Heart right ventricle (tissue), 16 donors: ENCODE measurements around the gene POP7. TPM values are rescaled to one million over a fixed set of nuclear protein-coding genes. Genes with fewer than 3 reads are reported as not detected.

Experiments used
- ATAC-seq, 8 donors: fragments of 200-7000 bp; cut with Tn5 transposase; one replicate each; pipeline ENCODE4 v1.9.1; 2020; ENCODE audit warnings: mild to moderate bottlenecking in 8 of 8, moderate library complexity in 8 of 8, moderate number of reproducible peaks in 1 of 8
- DNase-seq, 2 donors: peaks; one replicate each; pipeline ENCODE4 v3.0.0-alpha.2; 2020
- H3K27ac ChIP-seq, 10 donors: fragments of 200-600 bp; sonication (generic) in 2 of 10; one replicate each; pipeline versions ENCODE4 v1.5.0 to v1.8.0; 2020 to 2022; ENCODE audit warnings: mild to moderate bottlenecking in 3 of 10
- H3K27me3 ChIP-seq, 7 donors: fragments of 200-600 bp; one replicate each; pipeline ENCODE4 v1.8.0; 2021 to 2022; ENCODE audit warnings: mild to moderate bottlenecking in 2 of 7
- H3K36me3 ChIP-seq, 9 donors: fragments of 200-600 bp; sonication (generic) in 1 of 9; one replicate each; pipeline versions ENCODE4 v1.5.0 to v1.8.0; 2020 to 2022; ENCODE audit warnings: mild to moderate bottlenecking in 2 of 9
- H3K4me1 ChIP-seq, 9 donors: fragments of 200-600 bp; sonication (generic) in 1 of 9; one replicate each; pipeline versions ENCODE4 v1.5.0 to v1.8.0; 2020 to 2022; ENCODE audit warnings: mild to moderate bottlenecking in 4 of 9
- H3K4me3 ChIP-seq, 10 donors: fragments of 200-600 bp; sonication (generic) in 2 of 10; one replicate each; pipeline versions ENCODE4 v1.5.0 to v1.8.0; 2020 to 2022; ENCODE audit warnings: mild to moderate bottlenecking in 7 of 10, moderate library complexity in 2 of 10
- H3K9me3 ChIP-seq, 11 donors: fragments of 200-600 bp in 10 of 11; sonication (generic) in 2 of 11; one replicate each; pipeline versions ENCODE4 v1.5.0 to v1.8.0; 2013 to 2022; ENCODE audit warnings: mild to moderate bottlenecking in 2 of 11, control low read depth in 1 of 11, moderate library complexity in 1 of 11
- WGBS, 2 donors: extraction: QIAGEN DNeasy Blood & Tissue Kit; methylation state at CpG; one replicate each; pipeline ENCODE4 v1.1.7; 2013; ENCODE audit warnings: inconsistent platforms in 1 of 2; 5-methylcytosine and 5-hydroxymethylcytosine counted together
- intact Hi-C, 10 donors: fragments of 100-400 bp; cut with DNase I; formaldehyde crosslinking; loops; one replicate each; pipeline versions ENCODE4 v1.11.1 to v1.14.2; 2022
- polyA plus RNA-seq, 2 donors: library from polyadenylated mRNA; stranded (reverse); fragments of 200-250 nt; gene quantifications; one replicate each; pipeline ENCODE4 v1.2.3, GENCODE V29; 2013
- total RNA-seq, 10 donors: library from RNA; stranded (reverse); fragmentation: NEBNext Ultra II Directional in 3 of 10; extraction: Animal tissue kit (Norgen Biotek cat#: 25700) in 3 of 10; gene quantifications; one replicate each; pipeline versions ENCODE4 v1.2.1 to v1.2.4, GENCODE V29; 2021 to 2023
- TF ChIP-seq, protein P1 (sequence below), 9 donors: fragments of 200-600 bp; sonication (generic) in 2 of 9; IDR thresholded peaks; one replicate each; pipeline versions ENCODE4 v1.5.0 to v1.8.0; 2021 to 2022; ENCODE audit warnings: antibody characterized with exemption in 9 of 9, mild to moderate bottlenecking in 5 of 9, moderate library complexity in 1 of 9
- donor health status: Arrhythmogenic right ventricular cardiomyopathy.
- donor health status: ischemic (EF 13 %, LVEDD 7.1; RV severe dilation, severe dysfunction).
- donor health status: healthy with polysubstance abuse.
- donor health status: DM: no; HTN: yes; CAD: no.
- donor health status: DM: no; HTN: no; CAD: no.
- donor health status: ischemic (EF 25% LVEDD 6.9; RV normal size, moderate dysfunction).
- donor health status: ischemic (EF 25% LVEDD 5.7; RV mildly dilated, moderate dysfunction).
- donor health status: healthy.
- donor health status: DM: yes; HTN: yes; CAD: no.
- donor health status: Ischemic cardiomyopathy.
- donor health status: ischemic (EF 35%, LVEDD 5.7; RV mildly dilated, moderate dysfunction).
- donor health status: nonischemic (EF 11% LVEDD 7.7; RV severe dilation, severe dysfunction).
- donor health status: DM: yes; HTN: yes; CAD: no.
- donor health status: PGD.
- donor health status: ischemic (EF 29% LVEDD 5.4; RV normal size, mild dysfunction).
- donor health status: nonischemic (EF 23%, LVEDD 6.1; RV moderate dilation, normal function).

Gene POP7
- total and polyA plus RNA-seq, 12 donors, result 23.2 to 71.5 (median 25.7) TPM

DNA sequence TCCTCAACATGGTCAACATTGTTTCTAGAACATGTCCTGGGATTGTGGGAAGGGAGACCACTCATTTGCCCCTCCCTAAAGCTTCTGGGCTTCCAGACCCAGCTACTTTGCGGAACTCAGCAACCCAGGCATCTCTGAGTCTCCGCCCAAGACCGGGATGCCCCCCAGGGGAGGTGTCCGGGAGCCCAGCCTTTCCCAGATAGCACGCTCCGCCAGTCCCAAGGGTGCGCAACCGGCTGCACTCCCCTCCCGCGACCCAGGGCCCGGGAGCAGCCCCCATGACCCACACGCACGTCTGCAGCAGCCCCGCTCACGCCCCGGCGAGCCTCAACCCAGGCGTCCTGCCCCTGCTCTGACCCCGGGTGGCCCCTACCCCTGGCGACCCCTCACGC lies 14.4 kb downstream of the POP7 start, which contains the start of gene EPO:
EPO (plus strand) TSS at position 190 of the 392 bp plus-strand sequence. CDS start 513 bp downstream, outside the sequence.
- WGBS, 2 donors, result 2 to 4% methylated on average over 21 of the region's 21 CpGs
- H3K4me1 ChIP-seq, result peaks cover 0 to 15% (median 0%) of the 10 kb centered on the region in 9 donors

DNA sequence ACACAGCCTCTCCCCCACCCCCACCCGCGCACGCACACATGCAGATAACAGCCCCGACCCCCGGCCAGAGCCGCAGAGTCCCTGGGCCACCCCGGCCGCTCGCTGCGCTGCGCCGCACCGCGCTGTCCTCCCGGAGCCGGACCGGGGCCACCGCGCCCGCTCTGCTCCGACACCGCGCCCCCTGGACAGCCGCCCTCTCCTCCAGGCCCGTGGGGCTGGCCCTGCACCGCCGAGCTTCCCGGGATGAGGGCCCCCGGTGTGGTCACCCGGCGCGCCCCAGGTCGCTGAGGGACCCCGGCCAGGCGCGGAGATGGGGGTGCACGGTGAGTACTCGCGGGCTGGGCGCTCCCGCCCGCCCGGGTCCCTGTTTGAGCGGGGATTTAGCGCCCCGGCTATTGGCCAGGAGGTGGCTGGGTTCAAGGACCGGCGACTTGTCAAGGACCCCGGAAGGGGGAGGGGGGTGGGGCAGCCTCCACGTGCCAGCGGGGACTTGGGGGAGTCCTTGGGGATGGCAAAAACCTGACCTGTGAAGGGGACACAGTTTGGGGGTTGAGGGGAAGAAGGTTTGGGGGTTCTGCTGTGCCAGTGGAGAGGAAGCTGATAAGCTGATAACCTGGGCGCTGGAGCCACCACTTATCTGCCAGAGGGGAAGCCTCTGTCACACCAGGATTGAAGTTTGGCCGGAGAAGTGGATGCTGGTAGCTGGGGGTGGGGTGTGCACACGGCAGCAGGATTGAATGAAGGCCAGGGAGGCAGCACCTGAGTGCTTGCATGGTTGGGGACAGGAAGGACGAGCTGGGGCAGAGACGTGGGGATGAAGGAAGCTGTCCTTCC lies 15.0 kb downstream of the POP7 start:
- Histone ChIP-seq H3K9me3 (no peaks in the 10 kb centered on the region), H3K4me1 (peaks cover 0 to 17% (median 0%) of the 10 kb centered on the region in 9 donors), H3K4me3 (peak overlapping the region in 4 of 10 donors; percentile 2 to 26 (median 13)), H3K27ac (no peak overlapping the region), H3K27me3 (peaks cover 4 to 71% (median 53%) of the 10 kb centered on the region in 7 donors), H3K36me3 (no peaks in the 10 kb centered on the region)
- TF ChIP-seq, protein P1, sequence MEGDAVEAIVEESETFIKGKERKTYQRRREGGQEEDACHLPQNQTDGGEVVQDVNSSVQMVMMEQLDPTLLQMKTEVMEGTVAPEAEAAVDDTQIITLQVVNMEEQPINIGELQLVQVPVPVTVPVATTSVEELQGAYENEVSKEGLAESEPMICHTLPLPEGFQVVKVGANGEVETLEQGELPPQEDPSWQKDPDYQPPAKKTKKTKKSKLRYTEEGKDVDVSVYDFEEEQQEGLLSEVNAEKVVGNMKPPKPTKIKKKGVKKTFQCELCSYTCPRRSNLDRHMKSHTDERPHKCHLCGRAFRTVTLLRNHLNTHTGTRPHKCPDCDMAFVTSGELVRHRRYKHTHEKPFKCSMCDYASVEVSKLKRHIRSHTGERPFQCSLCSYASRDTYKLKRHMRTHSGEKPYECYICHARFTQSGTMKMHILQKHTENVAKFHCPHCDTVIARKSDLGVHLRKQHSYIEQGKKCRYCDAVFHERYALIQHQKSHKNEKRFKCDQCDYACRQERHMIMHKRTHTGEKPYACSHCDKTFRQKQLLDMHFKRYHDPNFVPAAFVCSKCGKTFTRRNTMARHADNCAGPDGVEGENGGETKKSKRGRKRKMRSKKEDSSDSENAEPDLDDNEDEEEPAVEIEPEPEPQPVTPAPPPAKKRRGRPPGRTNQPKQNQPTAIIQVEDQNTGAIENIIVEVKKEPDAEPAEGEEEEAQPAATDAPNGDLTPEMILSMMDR (IDR thresholded peaks at IDR 0.05), result no peak
- DNase-seq (no peak), ATAC-seq (peak in 1 of 8 donors; percentile 25)
- intact Hi-C loops, result loop anchor here in 2 of 10 donors (10.0 kb wide), 1 partner anchor 256 kb away; the partner anchor contains the start of gene SPACDR (in 2 of the 2)
- WGBS, 2 donors, result 4% methylated on average over 56 of the region's 56 CpGs

More for the DNA sequence above, 14.4 kb downstream of the POP7 start, which contains the start of gene EPO:
- no peaks in the 10 kb centered on the region for H3K9me3 ChIP-seq
- H3K27ac ChIP-seq, result no peak within 1 kb of the TSS
- DNase-seq (no peak), ATAC-seq (peak in 1 of 8 donors; percentile 25)
- peak within 1 kb of the TSS in 4 of 10 donors; percentile 2 to 26 (median 13) for H3K4me3 ChIP-seq
- no peaks in the 10 kb centered on the region for H3K36me3 ChIP-seq
- TF ChIP-seq, protein P1 (IDR thresholded peaks at IDR 0.05), result no peak
- H3K27me3 ChIP-seq, result peaks cover 4 to 65% (median 53%) of the 10 kb centered on the region in 7 donors
- intact Hi-C loops, result loop anchor here in 2 of 10 donors (10.0 kb wide), 1 partner anchor 255 kb away; the partner anchor contains the start of gene SPACDR (in 2 of the 2)

DNA sequence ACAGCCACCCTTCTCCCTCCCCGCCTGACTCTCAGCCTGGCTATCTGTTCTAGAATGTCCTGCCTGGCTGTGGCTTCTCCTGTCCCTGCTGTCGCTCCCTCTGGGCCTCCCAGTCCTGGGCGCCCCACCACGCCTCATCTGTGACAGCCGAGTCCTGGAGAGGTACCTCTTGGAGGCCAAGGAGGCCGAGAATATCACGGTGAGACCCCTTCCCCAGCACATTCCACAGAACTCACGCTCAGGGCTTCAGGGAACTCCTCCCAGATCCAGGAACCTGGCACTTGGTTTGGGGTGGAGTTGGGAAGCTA lies 15.5 kb downstream of the POP7 start:
- Histone ChIP-seq H3K4me1 (peaks cover 0 to 17% (median 0%) of the 10 kb centered on the region in 9 donors), H3K36me3 (no peaks in the 10 kb centered on the region), H3K4me3 (no peak overlapping the region), H3K27ac (no peak overlapping the region), H3K27me3 (peaks cover 4 to 77% (median 57%) of the 10 kb centered on the region in 7 donors), H3K9me3 (no peaks in the 10 kb centered on the region)
- intact Hi-C loops, result loop anchor here in 2 of 10 donors (10.0 kb wide), 1 partner anchor 257 kb away; the partner anchor contains the start of gene SPACDR (in 2 of the 2)
- TF ChIP-seq, protein P1 (IDR thresholded peaks at IDR 0.05), result no peak
- DNase-seq (no peak), ATAC-seq (no peak)
- 67 to 68% methylated on average over 8 of the region's 8 CpGs for WGBS, 2 donors

DNA sequence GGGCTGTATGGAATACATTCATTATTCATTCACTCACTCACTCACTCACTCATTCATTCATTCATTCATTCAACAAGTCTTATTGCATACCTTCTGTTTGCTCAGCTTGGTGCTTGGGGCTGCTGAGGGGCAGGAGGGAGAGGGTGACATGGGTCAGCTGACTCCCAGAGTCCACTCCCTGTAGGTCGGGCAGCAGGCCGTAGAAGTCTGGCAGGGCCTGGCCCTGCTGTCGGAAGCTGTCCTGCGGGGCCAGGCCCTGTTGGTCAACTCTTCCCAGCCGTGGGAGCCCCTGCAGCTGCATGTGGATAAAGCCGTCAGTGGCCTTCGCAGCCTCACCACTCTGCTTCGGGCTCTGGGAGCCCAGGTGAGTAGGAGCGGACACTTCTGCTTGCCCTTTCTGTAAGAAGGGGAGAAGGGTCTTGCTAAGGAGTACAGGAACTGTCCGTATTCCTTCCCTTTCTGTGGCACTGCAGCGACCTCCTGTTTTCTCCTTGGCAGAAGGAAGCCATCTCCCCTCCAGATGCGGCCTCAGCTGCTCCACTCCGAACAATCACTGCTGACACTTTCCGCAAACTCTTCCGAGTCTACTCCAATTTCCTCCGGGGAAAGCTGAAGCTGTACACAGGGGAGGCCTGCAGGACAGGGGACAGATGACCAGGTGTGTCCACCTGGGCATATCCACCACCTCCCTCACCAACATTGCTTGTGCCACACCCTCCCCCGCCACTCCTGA lies 16.7 kb downstream of the POP7 start:
- TF ChIP-seq, protein P1 (IDR thresholded peaks at IDR 0.05), result no peak
- peaks cover 0 to 17% (median 0%) of the 10 kb centered on the region in 9 donors for H3K4me1 ChIP-seq
- no peaks in the 10 kb centered on the region for H3K36me3 ChIP-seq
- no peak overlapping the region for H3K27ac ChIP-seq
- DNase-seq, result no peak
- no peaks in the 10 kb centered on the region for H3K9me3 ChIP-seq
- intact Hi-C loops, result loop anchor here in 2 of 10 donors (10.0 kb wide), 1 partner anchor 258 kb away; the partner anchor contains the start of gene SPACDR (in 2 of the 2)
- no peak overlapping the region for H3K4me3 ChIP-seq
- 79 to 84% methylated on average over 17 of the region's 17 CpGs for WGBS, 2 donors
- no peak for ATAC-seq
- peaks cover 4 to 80% (median 57%) of the 10 kb centered on the region in 7 donors for H3K27me3 ChIP-seq
